Fibroblast of upper back skin (primary cell): ENCODE measurements around the gene ARID5B.

ENCODE experiments used
- DNase-seq: peaks from one replicate; pipeline ENCODE4 v3.0.0-alpha.2; 2013

The ARID5B gene

GRCh38 chr10:61993711-61994401 is 92.4 kb downstream of the ARID5B start:
- DNase-seq: peak; percentile 21

- no peak for DNase-seq
Measured at GRCh38 chr10:61994405-61995219, 93.1 kb downstream of the ARID5B start.

GRCh38 chr10:61995220-61995503 is 93.7 kb downstream of the ARID5B start:
- no peak for DNase-seq

DNA sequence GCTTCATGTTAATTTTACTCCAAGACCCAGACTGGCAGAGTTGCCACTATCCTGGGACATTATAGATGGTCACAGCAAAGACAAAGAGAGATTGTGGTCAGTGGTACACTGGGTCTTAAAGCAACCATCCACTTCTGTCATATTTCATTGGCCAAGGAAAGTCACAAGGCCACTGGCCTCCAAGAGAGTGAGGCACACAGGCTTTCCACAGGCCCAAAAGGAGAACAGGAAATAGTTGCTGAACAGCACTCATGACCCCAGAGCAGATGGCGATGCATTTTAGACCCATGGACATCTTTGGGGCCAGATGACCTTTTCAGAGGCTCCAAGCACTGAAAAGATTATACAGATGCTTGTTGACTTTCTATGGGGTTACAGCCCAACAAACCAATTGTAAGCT is 97.4 kb downstream of the ARID5B start:
- DNase-seq: no peak

- no peak for DNase-seq
Measured at GRCh38 chr10:62000037-62000603, 98.6 kb downstream of the ARID5B start.

GRCh38 chr10:62000726-62001125 is 99.2 kb downstream of the ARID5B start:
- DNase-seq: no peak

- no peak for DNase-seq
Measured at GRCh38 chr10:62001898-62002297, 100.4 kb downstream of the ARID5B start.

DNA sequence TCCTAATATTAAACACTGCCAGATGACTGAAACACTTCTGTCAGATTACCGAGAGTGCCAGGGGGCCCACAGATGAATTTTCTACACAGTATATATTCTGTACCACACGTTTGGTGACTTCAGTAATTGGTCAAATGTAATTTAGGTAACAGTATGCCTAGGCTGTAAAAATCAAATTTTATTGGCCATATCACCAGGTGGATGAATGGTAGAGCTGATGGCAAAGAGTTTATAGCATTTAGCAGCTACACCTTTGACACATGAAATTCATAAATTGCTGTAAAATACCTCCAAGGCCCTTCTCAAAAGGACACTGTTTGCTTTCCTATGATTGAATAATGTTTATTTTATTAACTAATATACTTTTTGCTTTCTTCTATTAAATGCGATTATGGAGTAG is 101.3 kb downstream of the ARID5B start:
- DNase-seq: no peak

DNA sequence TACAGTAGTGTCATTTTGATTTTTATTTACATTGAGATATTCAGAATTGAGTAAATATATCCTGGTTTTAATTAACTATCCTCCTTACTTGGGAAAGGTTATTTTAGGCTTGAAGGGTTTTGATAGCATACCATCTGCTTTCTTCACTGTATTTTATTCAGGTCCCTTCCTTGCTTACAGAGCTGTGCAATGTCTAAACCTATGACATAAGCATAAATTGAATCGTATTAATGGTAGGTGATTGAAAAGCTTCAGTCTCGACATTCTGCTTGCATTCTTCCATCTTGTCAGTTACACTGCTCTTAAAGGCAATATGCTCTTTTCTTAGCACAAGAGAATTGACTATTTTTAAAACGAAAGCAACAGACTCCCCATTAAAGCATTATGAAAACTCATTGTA is 102.5 kb downstream of the ARID5B start:
- no peak for DNase-seq

- DNase-seq: no peak
Measured at GRCh38 chr10:62005281-62005680, 103.8 kb downstream of the ARID5B start.

DNA sequence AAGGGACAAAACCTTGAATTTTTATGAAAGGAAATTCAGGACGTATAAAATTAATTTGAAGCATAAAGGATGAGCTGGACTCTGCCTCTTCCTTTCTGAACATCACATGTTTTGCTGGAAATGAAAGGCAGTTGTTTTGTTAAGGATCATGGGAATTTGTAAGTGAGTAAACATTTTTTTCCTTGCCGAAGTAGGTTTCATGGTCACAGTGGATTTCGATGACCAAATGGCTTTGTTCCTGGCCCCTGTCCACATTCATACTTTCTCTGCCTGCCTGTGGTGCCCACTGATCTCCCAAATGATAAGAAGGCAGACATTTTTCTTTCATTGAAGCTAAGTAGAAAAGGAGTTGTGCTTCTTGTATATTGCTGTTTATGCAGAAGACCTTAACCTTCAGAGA is 104.2 kb downstream of the ARID5B start:
- DNase-seq: no peak

DNA sequence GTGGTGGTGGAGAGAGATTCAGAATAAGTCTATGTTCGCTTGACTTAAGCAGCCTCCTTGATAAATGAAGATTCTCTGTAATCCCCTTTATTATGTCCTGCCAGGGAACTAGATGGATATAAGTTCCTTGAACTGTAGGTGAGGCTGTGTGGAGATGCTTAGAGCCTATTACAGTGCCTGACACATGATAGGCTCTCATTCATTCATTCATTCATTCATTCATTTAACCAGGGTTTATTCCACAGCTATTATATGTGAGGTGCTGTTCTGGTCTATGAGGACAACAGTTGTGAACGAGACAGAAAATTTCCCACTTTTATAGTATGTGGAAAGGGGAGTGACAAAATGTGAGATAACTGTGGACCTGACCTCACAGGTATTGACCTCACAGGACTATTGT is 105.6 kb downstream of the ARID5B start:
- DNase-seq: no peak

DNA sequence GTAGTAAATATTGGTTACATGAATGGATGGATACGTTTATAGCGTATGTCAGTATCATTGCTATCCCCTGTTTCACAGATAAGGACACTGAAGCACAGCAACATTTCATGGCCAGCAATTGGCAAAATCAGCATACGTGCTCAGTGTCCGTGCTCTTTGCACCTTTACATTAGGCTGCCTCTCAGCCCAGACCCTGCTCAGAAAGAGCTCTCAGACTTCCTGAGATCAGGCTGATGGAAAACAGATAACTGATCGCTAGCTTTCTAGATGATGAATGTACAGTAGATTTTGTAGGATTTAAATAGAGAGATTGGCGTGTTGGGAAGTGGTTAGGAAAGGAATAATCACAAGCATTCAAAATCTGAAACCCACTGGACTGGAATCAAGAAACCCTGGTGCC is 106.7 kb downstream of the ARID5B start:
- no peak for DNase-seq

DNA sequence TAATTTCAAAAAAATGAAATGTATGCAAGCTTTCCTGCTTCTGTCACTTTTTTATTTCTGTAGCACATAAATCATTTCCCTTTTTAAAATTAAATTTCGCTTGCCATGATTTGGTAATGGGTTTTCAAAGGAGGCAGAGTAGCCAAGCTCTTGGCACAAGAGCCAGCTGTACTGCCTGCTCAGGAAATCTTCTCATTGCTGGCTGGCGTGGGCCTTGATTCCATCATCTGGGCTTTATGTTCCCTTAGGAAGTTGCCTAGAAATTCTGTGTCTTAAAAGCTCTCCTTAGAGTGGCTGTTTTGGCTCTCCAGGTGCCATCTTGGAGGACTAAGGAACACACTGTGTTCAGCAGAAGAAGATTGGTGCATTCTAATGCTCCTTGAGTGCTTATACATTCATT is 107.4 kb downstream of the ARID5B start:
- no peak for DNase-seq

GRCh38 chr10:62010366-62010765 is 108.9 kb downstream of the ARID5B start:
- DNase-seq: no peak

DNA sequence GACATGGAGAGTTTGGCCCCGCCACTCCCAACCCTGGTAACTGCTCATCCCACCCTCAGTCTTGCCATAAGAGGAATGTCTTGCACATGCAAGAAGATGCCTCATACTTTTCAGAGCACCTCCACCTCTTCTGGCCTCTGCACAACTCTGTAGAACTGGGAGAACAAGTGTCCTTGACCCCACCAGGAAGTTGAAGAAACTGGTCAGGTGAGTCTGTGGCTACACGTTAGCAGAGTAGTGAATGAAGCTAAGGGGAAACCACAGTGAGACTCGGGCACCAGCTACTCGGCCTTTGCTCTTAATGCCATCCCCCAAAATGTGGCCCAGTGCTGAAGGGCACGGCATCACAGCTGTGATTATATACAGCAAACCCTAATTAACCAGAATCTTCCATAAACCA is 110.1 kb downstream of the ARID5B start:
- no peak for DNase-seq

DNA sequence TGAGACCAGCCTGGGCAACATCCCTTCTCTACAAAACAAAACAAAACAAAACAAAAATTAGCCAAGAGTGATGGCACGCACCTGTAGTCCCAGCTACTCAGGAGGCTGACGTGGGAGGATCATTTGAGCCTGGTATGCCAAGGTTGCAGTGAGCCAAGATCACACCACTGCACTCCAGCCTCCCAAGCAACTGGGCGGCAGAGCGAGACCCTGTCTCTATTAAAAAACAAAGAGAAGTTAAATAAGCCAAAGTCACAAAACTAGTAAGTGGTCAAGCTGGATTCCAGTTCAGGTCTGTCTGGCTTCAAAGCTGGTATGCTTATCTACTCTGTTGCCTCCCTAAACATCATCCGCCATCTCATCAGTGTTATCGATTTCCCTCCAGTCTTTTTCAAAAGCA is 110.8 kb downstream of the ARID5B start:
- no peak for DNase-seq

DNA sequence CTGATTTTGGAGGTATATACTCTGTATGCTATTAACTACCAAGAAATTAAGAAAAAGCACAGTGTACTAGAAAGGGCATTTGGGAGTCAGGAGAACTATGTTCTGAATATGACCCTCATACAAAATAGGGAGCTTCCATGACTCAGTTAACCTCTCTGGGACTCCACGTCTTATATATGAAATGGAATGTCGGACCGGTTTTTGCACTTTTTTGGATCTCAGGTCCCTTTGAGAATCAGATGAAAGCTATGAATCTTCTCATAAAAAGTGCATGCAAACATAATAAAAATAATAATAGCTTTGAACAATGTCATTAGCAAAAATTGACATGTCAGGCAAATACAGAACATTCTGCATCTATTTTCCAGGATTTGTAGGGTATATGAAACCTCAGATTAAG is 113.0 kb downstream of the ARID5B start:
- no peak for DNase-seq

GRCh38 chr10:62015994-62016393 is 114.5 kb downstream of the ARID5B start:
- no peak for DNase-seq

- DNase-seq: no peak
Measured at GRCh38 chr10:62016623-62017490, 115.4 kb downstream of the ARID5B start.

- no peak for DNase-seq
Measured at GRCh38 chr10:62017491-62017870, 116.0 kb downstream of the ARID5B start.

- no peak for DNase-seq
Measured at GRCh38 chr10:62018131-62018911, 116.8 kb downstream of the ARID5B start.
